ENCODE data around the gene SSU72. TPM values are rescaled to one million over a fixed set of nuclear protein-coding genes. Genes with fewer than 3 reads are reported as not detected.
"Not testable (repeated sequence)": the region's sequence is repeated elsewhere in the genome, so short reads cannot be mapped to it uniquely, and the experiment has no call there.

The SSU72 gene
- total RNA-seq, 1 donor from 2014 or later = 87.3 TPM

DNA sequence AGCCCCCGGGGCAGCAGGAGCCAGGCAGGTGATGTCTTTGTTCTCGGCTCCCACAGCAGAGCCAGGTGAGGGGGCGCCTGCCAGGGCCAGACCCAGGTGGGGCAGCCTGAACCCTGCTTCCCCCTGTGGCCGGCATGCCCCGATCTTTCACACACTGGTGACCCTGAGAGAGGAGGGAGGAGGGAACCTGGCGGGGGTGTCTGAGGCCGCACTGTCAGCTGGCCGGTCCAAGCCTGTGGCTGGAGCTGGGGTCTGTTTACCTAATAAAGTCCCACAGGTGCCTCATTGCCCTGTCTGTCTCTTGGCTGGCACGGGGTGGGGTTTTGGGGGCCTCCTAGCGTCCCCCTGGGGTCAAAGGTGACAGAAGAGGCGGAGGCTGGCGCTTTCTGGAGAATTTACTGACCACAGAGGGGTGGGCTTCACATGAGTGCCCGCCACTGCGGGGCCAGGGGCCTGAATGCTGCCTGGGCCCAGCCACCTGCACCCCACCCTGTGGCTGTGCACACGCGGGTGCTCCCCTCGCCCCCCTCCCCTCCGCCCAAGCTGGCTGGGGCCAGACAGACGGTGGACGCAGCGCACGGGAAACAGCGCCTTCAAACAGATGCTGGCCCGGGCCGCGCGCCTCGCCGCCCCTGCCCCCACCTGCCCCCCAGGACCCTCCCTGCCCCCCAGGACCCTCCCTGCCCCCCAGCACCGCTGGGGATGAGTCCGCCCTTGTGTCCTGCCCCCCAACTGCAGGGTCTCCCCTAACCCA, 40.1 kb downstream of the SSU72 start:
- peaks cover 2% of the 10 kb centered on the region for H3K36me3 ChIP-seq (ENCODE audit: control insufficient read depth, insufficient read depth, low read length)

DNA sequence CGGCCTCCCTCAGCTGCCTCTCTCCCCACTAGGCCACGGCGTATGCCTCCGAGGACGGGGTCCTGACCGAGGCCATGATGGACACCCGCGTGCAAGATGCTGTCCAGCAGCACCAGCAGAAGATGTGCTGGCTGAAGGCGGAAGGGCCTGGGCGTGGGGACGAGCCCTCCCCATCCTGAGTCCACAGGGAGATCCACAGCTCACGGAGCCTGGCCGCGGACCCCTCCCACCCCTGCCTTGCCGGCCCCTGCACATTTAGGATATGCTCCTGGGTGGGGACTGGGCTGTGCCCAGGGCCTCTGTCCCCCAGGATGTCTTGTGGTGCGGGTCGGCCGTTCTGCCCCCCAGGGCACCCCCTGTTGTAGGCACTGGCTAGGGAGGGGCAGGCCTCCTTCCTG, 40.8 kb downstream of the SSU72 start:
- not testable (repeated sequence) for H3K27me3 ChIP-seq (ENCODE audit: control insufficient read depth, insufficient read depth, low read length); H3K4me3 ChIP-seq (ENCODE audit: low read depth, low read length); H3K36me3 ChIP-seq (ENCODE audit: control insufficient read depth, insufficient read depth, low read length); DNase-seq (ENCODE audit: low read depth)

More for the DNA sequence above, 40.1 kb downstream of the SSU72 start:
- TF ChIP-seq, protein P1, sequence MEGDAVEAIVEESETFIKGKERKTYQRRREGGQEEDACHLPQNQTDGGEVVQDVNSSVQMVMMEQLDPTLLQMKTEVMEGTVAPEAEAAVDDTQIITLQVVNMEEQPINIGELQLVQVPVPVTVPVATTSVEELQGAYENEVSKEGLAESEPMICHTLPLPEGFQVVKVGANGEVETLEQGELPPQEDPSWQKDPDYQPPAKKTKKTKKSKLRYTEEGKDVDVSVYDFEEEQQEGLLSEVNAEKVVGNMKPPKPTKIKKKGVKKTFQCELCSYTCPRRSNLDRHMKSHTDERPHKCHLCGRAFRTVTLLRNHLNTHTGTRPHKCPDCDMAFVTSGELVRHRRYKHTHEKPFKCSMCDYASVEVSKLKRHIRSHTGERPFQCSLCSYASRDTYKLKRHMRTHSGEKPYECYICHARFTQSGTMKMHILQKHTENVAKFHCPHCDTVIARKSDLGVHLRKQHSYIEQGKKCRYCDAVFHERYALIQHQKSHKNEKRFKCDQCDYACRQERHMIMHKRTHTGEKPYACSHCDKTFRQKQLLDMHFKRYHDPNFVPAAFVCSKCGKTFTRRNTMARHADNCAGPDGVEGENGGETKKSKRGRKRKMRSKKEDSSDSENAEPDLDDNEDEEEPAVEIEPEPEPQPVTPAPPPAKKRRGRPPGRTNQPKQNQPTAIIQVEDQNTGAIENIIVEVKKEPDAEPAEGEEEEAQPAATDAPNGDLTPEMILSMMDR (IDR thresholded peaks at IDR 0.05; ENCODE audit: insufficient read depth, low read length, poor library complexity, severe bottlenecking) = no peak
- Histone ChIP-seq H3K27me3 (ENCODE audit: control insufficient read depth, insufficient read depth, low read length) (no peaks in the 10 kb centered on the region), H3K4me3 (ENCODE audit: low read depth, low read length) (no peak overlapping the region)
- no peak for DNase-seq (ENCODE audit: low read depth)

DNA sequence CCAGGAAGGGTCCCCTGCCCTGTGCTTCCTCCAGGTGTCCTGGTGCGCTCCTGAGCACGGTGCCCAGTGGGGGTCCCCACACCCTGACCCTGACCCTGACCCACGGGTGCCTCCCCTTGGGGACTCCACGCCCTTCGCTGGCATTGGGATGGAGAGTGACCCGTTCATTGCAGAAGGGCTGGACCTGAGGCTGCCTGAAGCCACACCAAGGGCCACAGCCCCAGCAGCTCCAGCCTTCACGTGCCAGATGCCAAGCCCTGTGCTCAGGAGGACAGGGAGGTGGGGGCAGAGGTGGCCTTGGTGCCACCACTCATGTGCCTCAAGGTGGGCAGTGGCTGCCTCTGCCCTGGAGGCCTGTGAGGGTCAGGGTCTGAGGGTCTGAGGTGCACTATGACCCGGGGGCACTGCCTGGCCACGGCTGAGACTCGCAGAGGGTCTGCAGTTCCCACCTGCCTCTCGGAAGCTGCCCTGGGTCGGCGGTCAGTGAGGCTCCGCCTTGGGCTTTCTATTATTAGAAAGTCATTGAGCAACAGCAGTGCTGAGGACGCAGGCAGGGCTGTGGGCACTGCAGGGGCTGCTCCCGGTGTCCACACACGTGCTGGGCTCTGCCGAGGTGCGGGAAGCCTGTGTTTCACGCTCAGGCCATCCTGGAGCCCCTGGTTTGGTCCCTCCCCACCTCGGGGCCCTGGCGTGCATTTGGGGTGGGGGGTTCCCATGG, 41.3 kb downstream of the SSU72 start:
- H3K4me3 ChIP-seq (ENCODE audit: low read depth, low read length); H3K36me3 ChIP-seq (ENCODE audit: control insufficient read depth, insufficient read depth, low read length); DNase-seq (ENCODE audit: low read depth); H3K27me3 ChIP-seq (ENCODE audit: control insufficient read depth, insufficient read depth, low read length): not testable (repeated sequence)

DNA sequence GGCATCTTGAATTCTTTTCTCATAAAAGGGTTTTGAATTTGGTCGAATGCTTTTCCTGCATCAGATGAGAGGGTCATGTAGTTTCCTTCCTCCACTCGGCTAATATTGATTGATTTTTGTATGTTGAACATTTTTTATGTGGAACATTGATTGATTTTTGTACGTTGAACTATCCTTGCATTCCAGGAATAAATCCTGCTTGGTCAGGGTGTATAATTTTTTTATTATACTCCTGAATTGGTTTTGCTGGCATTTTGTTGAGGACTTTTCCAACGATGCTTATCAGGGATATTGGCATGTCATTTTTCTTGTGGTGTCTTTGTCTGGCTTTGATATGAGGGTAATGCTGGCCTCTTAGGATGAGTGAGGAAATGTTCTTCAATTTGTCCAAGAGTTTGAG, 42.7 kb downstream of the SSU72 start:
- Histone ChIP-seq H3K4me3 (ENCODE audit: low read depth, low read length) (no peak overlapping the region), H3K36me3 (ENCODE audit: control insufficient read depth, insufficient read depth, low read length) (peaks cover 3% of the 10 kb centered on the region), H3K27me3 (ENCODE audit: control insufficient read depth, insufficient read depth, low read length) (no peaks in the 10 kb centered on the region)
- DNase-seq (ENCODE audit: low read depth) = no peak
- TF ChIP-seq, protein P1 (IDR thresholded peaks at IDR 0.05; ENCODE audit: insufficient read depth, low read length, poor library complexity, severe bottlenecking) = no peak

DNA sequence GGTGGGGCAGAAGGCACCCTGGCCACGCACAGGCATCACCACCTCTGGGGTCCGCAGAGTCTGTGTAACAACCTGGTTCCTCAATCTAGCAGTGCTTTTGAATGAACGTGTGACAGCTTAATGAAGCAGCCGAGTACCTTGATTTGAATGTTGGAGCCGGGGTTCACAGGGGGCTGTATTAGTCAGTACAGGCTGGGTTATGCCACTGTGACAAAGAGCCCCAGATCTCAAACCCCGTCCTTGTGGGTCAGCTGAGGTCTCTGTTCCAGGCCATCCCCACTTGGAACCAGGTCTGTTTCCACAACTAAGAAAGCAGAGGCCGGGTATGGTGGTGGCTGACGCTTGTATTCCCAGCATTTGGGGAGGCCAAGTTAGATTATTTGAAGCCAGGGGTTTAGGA, 44.7 kb downstream of the SSU72 start:
- Histone ChIP-seq H3K36me3 (ENCODE audit: control insufficient read depth, insufficient read depth, low read length) (peaks cover 3% of the 10 kb centered on the region), H3K27me3 (ENCODE audit: control insufficient read depth, insufficient read depth, low read length) (no peaks in the 10 kb centered on the region), H3K4me3 (ENCODE audit: low read depth, low read length) (no peak overlapping the region)
- TF ChIP-seq, protein P1 (IDR thresholded peaks at IDR 0.05; ENCODE audit: insufficient read depth, low read length, poor library complexity, severe bottlenecking) = no peak
- no peak for DNase-seq (ENCODE audit: low read depth)

DNA sequence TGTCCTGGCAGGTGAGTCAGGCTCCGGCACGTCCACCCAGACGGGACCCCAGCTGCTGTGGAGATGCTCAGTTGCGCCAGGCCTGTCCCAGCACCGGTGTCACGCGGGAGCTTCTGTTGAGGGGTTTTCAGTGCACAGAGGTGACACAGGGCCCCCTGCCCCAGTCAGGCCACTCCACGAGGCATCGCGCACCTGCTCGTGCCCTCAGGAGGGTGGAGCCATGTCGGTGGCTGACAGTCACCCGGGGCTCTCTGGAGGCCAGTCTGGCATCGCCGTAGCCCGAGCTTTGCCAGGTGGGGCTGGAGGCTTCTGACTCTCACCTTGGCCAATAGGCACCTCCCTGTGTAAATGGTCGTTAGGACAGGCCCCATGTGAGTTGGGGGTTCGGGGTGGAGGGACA, 45.3 kb downstream of the SSU72 start:
- Histone ChIP-seq H3K4me3 (ENCODE audit: low read depth, low read length) (no peak overlapping the region), H3K27me3 (ENCODE audit: control insufficient read depth, insufficient read depth, low read length) (no peaks in the 10 kb centered on the region), H3K36me3 (ENCODE audit: control insufficient read depth, insufficient read depth, low read length) (peaks cover 3% of the 10 kb centered on the region)
- TF ChIP-seq, protein P1 (IDR thresholded peaks at IDR 0.05; ENCODE audit: insufficient read depth, low read length, poor library complexity, severe bottlenecking) = no peak
- DNase-seq (ENCODE audit: low read depth) = no peak

Data from kidney epithelial cell (primary cell).